ENCODE results near the gene RBL1. TPM values are rescaled to one million over a fixed set of nuclear protein-coding genes. Genes with fewer than 3 reads are reported as not detected.
"Not testable (repeated sequence)": the region's sequence is repeated elsewhere in the genome, so short reads cannot be mapped to it uniquely, and the experiment has no call there.

The RBL1 gene, protein sequence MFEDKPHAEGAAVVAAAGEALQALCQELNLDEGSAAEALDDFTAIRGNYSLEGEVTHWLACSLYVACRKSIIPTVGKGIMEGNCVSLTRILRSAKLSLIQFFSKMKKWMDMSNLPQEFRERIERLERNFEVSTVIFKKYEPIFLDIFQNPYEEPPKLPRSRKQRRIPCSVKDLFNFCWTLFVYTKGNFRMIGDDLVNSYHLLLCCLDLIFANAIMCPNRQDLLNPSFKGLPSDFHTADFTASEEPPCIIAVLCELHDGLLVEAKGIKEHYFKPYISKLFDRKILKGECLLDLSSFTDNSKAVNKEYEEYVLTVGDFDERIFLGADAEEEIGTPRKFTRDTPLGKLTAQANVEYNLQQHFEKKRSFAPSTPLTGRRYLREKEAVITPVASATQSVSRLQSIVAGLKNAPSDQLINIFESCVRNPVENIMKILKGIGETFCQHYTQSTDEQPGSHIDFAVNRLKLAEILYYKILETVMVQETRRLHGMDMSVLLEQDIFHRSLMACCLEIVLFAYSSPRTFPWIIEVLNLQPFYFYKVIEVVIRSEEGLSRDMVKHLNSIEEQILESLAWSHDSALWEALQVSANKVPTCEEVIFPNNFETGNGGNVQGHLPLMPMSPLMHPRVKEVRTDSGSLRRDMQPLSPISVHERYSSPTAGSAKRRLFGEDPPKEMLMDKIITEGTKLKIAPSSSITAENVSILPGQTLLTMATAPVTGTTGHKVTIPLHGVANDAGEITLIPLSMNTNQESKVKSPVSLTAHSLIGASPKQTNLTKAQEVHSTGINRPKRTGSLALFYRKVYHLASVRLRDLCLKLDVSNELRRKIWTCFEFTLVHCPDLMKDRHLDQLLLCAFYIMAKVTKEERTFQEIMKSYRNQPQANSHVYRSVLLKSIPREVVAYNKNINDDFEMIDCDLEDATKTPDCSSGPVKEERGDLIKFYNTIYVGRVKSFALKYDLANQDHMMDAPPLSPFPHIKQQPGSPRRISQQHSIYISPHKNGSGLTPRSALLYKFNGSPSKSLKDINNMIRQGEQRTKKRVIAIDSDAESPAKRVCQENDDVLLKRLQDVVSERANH
- 41.3 and 43.6 TPM in 2 replicates for total RNA-seq (2014; rRNA removed; shearing (Covaris generic))

DNA sequence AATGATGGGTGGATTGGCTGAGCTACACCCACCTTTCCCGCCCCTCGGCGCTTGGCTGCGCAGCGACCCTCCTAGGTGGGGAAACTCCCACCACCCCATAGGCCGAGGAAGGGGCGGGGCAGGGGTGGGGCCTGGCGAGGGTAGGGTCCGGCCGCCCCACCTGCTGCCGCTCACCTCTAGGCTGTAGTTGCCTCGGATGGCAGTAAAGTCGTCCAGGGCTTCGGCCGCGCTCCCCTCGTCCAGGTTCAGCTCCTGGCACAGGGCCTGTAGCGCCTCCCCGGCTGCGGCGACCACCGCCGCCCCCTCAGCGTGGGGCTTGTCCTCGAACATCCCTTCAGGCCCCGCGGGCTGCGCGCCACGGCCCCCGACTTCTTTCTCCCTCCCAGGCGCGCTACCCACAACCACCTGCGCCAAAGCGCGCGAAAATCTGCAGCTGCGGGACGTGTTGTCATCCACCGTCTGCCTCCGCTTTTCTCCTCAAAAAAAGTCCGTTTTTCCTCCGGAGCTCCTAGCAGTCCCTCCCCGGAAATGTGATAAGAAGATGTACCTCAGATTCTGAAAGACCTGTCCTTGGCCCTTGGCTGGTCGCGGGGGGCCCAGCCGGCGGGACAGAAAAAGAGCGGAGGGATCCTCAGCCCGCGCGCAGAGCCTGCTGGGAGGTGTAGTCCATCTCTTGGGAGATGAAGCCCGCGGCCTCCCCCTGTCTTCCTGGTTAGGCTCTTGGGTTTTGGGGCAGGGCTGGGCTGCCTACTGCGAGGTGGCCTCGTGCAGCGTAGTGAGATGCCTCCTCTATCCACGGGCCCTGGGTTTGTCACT lies at the start of gene RBL1:
Gene RBL1, minus strand, starts transcription at position 399 of the 816 bp plus-strand sequence. Its CDS starts 69 bp downstream, at position 330.
- Histone ChIP-seq H3K27ac (peak within 1 kb of the TSS; percentile 99), H3K9me3 (replicated peaks) (no peaks in the 10 kb centered on the region), H3K4me1 (peaks cover 9% of the 10 kb centered on the region; the same call in 1 of the 2 replicates), H3K4me3 (peak within 1 kb of the TSS; percentile 79), H3K36me3 (peaks cover 11% of the 10 kb centered on the region), H3K27me3 (no peaks in the 10 kb centered on the region)
- peak; percentile 96 for DNase-seq

DNA sequence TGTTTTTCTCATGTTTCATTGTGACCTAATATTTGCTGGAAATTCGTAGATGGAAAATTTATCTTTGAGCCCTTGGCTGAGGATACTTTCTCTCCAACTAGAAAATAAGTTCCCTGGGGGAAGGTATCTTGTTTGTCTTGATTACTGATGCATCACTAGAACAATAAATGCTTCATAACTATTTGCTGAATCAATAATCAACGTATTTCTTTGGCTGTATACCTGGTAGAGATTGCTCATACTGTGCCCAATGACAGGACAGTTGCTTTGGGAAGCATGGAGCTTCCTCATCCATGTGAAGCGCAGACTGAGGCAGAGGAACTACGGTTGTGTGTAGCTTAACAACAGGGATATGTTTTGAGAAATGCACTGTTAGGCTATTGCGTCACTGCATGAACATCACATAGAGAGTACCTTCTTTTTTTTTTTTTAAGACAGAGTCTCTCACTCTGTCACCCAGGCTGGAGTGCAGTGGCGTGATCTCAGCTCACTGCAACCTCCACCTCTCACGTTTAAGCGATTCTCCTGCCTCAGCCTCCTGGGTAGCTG lies 49.1 kb upstream of the RBL1 start:
- H3K36me3 ChIP-seq, result no peaks in the 10 kb centered on the region
- DNase-seq, result no peak
- no peak overlapping the region for H3K4me3 ChIP-seq
- no peak overlapping the region for H3K27ac ChIP-seq
- no peaks in the 10 kb centered on the region for H3K4me1 ChIP-seq
- H3K9me3 ChIP-seq (replicated peaks), result no peaks in the 10 kb centered on the region; the same call in 1 of the 2 replicates
- no peaks in the 10 kb centered on the region for H3K27me3 ChIP-seq

DNA sequence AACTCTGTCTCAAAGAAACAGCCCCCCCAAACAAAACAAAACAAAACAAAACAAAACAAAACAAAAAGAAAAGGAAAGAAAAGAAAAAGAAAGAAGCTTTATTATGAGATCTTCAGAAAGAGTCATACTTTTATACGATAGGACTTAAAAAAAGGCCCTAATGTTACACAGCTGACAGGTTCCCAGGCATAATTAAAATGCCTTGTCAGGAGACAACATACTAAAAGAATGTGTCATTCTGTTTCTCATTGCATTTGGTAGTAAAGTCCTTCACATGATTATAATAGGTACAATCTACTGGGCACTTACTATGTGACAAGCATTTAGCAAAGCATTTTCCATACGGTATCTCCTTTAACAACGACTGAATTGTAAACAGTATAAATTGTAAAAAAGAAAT lies 46.9 kb upstream of the RBL1 start:
- Histone ChIP-seq H3K9me3 (replicated peaks) (no peaks in the 10 kb centered on the region), H3K4me3 (no peak overlapping the region), H3K4me1 (no peaks in the 10 kb centered on the region), H3K27ac (no peak overlapping the region), H3K36me3 (no peaks in the 10 kb centered on the region), H3K27me3 (no peaks in the 10 kb centered on the region)
- no peak for DNase-seq

DNA sequence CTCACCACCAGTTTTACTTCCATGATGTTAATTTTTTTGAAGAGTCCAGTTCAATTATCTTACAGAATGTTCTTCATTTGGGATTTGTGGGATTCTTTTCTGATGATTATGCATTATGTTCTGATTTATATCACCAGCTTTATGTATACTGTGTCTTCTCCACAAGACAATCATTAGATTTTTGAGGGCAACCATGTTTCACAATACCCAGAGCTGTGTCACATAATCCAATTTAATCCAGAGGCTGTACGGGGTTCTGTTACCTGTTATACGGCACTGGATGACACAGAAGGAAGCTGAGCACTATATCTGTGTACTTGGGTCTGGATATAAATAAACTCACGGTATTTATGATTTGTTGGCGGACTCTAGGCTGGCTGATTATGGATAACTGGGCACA lies 41.8 kb upstream of the RBL1 start:
- no peak overlapping the region for H3K4me3 ChIP-seq

DNA sequence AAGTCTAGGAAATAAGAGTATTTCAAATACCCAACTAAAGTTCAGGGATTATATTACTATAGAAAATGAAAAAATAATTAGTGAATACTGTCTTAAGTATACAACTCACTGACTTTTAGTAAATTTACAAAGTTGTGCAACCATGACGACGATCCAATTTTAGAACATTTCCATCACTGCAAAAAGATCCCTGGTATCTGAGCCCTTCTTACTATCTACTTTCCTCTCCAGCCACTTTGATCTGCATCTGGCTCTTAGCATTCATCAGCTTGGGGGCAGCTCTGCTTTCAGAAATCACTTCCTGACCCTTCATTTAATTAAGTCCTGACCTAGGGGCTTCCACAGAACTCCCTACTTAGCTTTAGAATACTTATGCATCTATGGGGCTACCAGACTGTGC lies 38.2 kb upstream of the RBL1 start:
- DNase-seq, result no peak
- no peak overlapping the region for H3K27ac ChIP-seq
- H3K36me3 ChIP-seq, result no peaks in the 10 kb centered on the region
- no peaks in the 10 kb centered on the region for H3K4me1 ChIP-seq
- no peak overlapping the region for H3K4me3 ChIP-seq
- H3K9me3 ChIP-seq (replicated peaks), result no peaks in the 10 kb centered on the region
- no peaks in the 10 kb centered on the region for H3K27me3 ChIP-seq

More for the DNA sequence above, 41.8 kb upstream of the RBL1 start:
- no peaks in the 10 kb centered on the region for H3K36me3 ChIP-seq
- no peak for DNase-seq
- no peaks in the 10 kb centered on the region for H3K4me1 ChIP-seq
- H3K27me3 ChIP-seq, result no peaks in the 10 kb centered on the region
- no peaks in the 10 kb centered on the region for H3K9me3 ChIP-seq (replicated peaks)
- no peak overlapping the region for H3K27ac ChIP-seq

DNA sequence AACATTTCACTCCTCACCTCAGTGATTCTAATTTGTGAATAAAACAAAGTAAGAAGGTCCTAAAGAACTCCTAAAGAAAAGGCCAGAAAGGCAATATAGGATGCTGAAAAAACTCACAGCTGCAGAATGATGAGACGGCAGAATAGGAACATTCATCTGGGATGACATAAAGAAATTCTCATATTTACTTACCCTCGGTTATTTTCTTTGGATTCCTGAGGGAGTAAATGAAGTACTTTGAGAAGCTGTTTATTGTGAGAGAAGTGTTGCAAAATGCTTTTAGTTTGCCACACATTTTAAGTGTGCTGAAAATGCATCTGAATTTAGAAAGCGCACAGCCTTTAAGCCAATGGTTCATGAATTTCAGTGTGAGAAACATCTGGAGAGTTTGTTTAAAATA lies 35.7 kb upstream of the RBL1 start:
- Histone ChIP-seq H3K4me3 (no peak overlapping the region), H3K9me3 (replicated peaks) (no peaks in the 10 kb centered on the region)
- DNase-seq, result no peak

DNA sequence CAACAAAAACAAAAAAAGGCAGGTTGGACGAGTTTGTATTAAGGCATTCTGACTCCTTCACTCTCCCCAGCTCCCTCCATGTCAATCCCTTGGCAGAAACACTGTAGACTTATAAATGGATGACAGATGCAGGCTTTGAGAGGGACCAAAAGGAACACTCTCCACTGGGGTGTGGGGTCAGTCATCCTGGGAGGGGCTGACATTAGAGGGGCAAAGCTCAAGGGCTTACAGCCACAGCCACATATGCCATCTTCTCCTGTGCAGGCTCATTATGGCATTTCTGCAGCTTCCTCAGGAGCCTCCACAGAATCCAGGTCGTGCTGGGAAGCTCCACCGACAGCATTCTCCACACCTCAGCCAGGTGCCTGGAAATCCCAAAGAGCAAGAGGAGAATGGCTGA lies 33.0 kb upstream of the RBL1 start:
- H3K27ac ChIP-seq, result no peak overlapping the region
- H3K27me3 ChIP-seq, result no peaks in the 10 kb centered on the region
- H3K9me3 ChIP-seq (replicated peaks), result no peaks in the 10 kb centered on the region
- H3K36me3 ChIP-seq, result no peaks in the 10 kb centered on the region
- DNase-seq, result no peak
- no peak overlapping the region for H3K4me3 ChIP-seq
- H3K4me1 ChIP-seq, result no peaks in the 10 kb centered on the region

More for the DNA sequence above, 35.7 kb upstream of the RBL1 start:
- no peak overlapping the region for H3K27ac ChIP-seq
- no peaks in the 10 kb centered on the region for H3K36me3 ChIP-seq
- H3K4me1 ChIP-seq, result no peaks in the 10 kb centered on the region
- no peaks in the 10 kb centered on the region for H3K27me3 ChIP-seq

DNA sequence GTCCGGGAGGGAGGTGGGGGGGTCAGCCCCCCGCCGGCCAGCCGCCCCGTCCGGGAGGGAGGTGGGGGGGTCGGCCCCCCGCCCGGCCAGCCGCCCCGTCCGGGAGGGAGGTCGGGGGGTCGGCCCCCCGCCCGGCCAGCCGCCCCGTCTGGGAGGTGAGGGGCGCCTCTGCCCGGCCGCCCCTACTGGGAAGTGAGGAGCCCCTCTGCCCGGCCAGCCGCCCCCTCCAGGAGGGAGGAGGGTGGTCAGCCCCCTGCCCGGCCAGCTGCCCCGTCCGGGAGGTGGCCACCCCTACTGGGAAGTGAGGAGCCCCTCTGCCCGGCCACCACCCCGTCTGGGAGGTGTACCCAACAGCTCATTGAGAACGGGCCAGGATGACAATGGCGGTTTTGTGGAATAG lies 30.5 kb upstream of the RBL1 start:
- H3K4me3 ChIP-seq; DNase-seq; H3K36me3 ChIP-seq; H3K4me1 ChIP-seq; H3K27ac ChIP-seq; H3K9me3 ChIP-seq (replicated peaks); H3K27me3 ChIP-seq: not testable (repeated sequence)

DNA sequence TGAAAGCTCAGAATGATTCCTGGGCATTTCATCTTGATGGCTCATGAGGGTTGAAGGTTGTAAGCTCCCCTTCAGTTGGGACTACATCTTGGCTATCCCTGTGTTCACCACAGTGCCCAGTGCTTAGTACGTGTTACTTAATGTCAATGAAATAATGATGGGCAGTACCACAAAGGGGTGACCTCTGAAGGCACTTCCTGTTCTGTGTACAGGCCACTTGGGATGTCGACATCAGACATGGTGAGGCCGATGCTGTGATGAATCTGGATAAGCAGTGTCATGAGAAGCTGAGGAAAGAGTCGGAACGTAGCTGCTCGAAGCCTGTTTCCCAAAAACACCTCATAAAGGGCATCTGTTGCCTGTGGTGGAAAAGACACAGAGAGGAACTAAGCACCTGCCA lies 27.6 kb upstream of the RBL1 start:
- H3K4me1 ChIP-seq, result no peaks in the 10 kb centered on the region
- H3K27me3 ChIP-seq, result no peaks in the 10 kb centered on the region
- no peaks in the 10 kb centered on the region for H3K9me3 ChIP-seq (replicated peaks)
- H3K36me3 ChIP-seq, result no peaks in the 10 kb centered on the region
- no peak overlapping the region for H3K27ac ChIP-seq
- DNase-seq, result no peak
- no peak overlapping the region for H3K4me3 ChIP-seq

DNA sequence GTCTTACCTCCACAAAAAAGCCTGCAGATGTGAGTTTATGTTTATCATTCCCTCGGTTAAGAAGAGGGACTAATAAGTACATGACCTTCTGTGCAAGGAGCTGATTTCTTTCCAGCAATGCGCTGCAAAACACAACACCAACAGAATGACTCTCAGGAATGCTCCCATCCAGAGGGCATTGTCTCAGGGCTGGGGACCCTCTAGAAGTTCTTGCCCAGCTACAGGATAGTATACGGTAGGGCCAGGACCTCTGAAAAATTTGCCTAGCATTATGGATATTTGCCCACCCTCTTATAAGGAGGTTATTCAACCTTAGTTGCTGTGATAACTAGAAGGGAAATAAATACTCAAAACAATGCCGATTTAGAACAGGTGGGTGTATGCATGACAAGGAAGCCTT lies 24.7 kb upstream of the RBL1 start:
- Histone ChIP-seq H3K27ac (no peak overlapping the region), H3K27me3 (no peaks in the 10 kb centered on the region), H3K36me3 (no peaks in the 10 kb centered on the region), H3K4me1 (no peaks in the 10 kb centered on the region), H3K4me3 (no peak overlapping the region), H3K9me3 (replicated peaks) (no peaks in the 10 kb centered on the region)
- no peak for DNase-seq

DNA sequence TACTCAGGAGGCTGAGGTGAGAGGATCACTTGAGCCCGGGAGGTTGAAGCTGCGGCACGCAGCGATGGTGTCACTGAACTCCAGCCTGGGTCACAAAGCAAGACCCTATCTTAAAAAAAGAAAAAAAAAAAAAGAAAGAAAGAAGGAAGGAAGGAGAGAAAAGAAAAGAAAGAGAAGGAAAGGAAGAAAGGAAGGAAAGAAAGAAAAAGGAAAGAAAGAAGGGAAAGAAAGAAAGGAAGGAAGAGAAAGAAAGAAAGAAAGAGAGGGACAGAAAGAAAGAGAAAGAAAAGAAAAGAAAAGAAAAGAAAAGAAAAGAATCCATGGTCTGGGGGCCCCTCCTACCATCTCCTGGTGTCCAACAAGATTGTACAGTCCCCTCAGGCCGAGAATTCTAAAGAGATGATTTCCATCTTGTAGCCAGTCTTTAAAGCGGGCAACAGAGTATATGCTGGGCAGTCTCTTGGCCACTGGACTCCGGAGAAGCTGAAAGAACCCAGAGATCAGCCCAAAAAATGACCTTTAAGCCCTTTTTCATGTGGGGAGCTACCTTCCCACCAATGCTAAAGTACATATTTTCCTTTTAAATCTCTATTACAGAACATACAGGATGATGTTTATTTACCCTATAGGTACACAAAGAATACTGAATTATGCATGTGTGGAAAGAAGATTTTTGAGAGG lies 23.7 kb upstream of the RBL1 start:
- no peak overlapping the region for H3K4me3 ChIP-seq
- DNase-seq, result no peak
- H3K36me3 ChIP-seq, result no peaks in the 10 kb centered on the region
- no peaks in the 10 kb centered on the region for H3K9me3 ChIP-seq (replicated peaks)
- no peak overlapping the region for H3K27ac ChIP-seq
- H3K27me3 ChIP-seq, result no peaks in the 10 kb centered on the region
- no peaks in the 10 kb centered on the region for H3K4me1 ChIP-seq

DNA sequence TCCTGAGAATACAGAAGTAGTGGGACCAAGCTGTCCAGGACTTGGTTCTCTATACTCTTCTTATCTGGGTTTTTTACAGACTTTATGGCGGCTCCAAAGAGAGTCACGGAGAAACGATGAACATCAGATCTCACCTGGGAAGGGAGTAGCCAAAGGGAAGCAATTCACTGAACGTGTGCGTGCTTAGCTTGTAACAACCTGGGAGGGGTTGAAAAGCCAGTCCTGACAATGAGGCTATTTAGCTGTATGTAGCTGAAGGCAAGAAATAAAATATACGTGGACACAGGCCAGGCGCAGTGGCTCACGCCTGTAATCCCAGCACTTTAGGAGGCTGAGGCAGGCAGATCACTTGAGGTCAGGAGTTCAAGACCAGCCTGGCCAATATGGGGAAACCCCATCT lies 18.2 kb upstream of the RBL1 start:
- no peak for DNase-seq
- no peaks in the 10 kb centered on the region for H3K27me3 ChIP-seq
- H3K9me3 ChIP-seq (replicated peaks), result no peaks in the 10 kb centered on the region
- no peaks in the 10 kb centered on the region for H3K36me3 ChIP-seq
- no peak overlapping the region for H3K4me3 ChIP-seq
- no peak overlapping the region for H3K27ac ChIP-seq
- no peaks in the 10 kb centered on the region for H3K4me1 ChIP-seq

DNA sequence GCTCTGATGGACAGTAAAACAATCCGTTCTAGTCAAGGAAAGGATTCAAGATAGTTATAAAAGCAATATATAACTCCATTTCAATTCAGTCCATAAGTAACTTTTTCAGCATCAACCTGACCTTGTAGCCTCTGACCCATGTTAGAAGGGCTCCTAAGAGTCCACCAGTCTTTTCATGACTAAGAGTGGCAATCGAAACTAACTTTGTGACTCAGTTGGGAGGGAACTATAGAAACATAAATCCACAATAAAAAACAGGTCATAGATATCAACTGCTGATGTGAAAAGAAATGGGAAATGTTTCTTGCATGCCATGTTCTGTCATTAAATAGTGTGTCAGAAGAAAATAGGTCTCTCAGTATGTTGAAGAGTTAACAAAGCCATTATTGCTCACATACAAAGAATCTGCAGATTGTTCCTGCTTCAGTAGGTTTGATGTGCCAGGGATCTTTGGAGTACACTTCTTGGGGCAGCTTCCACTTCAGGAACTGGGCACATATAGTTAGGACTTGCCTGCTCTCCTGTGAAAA lies 16.2 kb upstream of the RBL1 start:
- no peak for DNase-seq
- H3K4me1 ChIP-seq, result no peaks in the 10 kb centered on the region
- H3K4me3 ChIP-seq, result no peak overlapping the region
- H3K36me3 ChIP-seq, result peaks cover 2% of the 10 kb centered on the region; the same call in 1 of the 2 replicates
- H3K27me3 ChIP-seq, result no peaks in the 10 kb centered on the region
- H3K9me3 ChIP-seq (replicated peaks), result no peaks in the 10 kb centered on the region
- H3K27ac ChIP-seq, result no peak overlapping the region

All from SJCRH30 (cell line).